A549 (cell line): Measurements from ENCODE around the gene USP17L24.
"Not testable (repeated sequence)": the region's sequence is repeated elsewhere in the genome, so short reads cannot be mapped to it uniquely, and the experiment has no call there.

Experiments
- BHLHE40 ChIP-seq: IDR thresholded peaks from 2 replicates; pipeline ENCODE4 v1.6.1; 2012; ENCODE audit warnings: low read depth, low read length, inconsistent platforms
- CBX8 ChIP-seq: fragments of 200-600 bp; sonication (generic); IDR thresholded peaks from 2 replicates; pipeline ENCODE4 v1.6.1; 2016
- CHD2 ChIP-seq: fragments of 150-350 bp; IDR thresholded peaks from 2 replicates; pipeline ENCODE4 v1.6.1; 2014; ENCODE audit warnings: low read length; ENCODE audit not compliant: partially characterized antibody
- MAZ ChIP-seq: fragments of 150-350 bp; IDR thresholded peaks from 2 replicates; pipeline ENCODE4 v1.6.1; 2014; ENCODE audit warnings: antibody characterized with exemption, low read depth, low read length, borderline replicate concordance
- NFE2L2 ChIP-seq: fragments of 150-350 bp; conservative IDR thresholded peaks from 2 replicates; pipeline ENCODE4 v1.6.1; 2014; ENCODE audit warnings: low read length
- NR3C1 ChIP-seq: fragments of >200 bp; sonication (Bioruptor Twin); formaldehyde crosslinking; IDR thresholded peaks from 3 replicates; pipeline ENCODE4 v1.6.1; 2017
- POLR2A ChIP-seq: IDR thresholded peaks from 2 replicates; pipeline ENCODE4 v1.6.1; 2012; ENCODE audit warnings: mild to moderate bottlenecking, low read length
- POLR2AphosphoS2 ChIP-seq: conservative IDR thresholded peaks from 2 replicates; pipeline ENCODE4 v1.6.1; 2012; ENCODE audit warnings: low read length, improper control_type of control experiment, inconsistent platforms
- RAD21 ChIP-seq, 2 experiments: fragments of >200 bp in 1 of 2; sonication (Bioruptor Twin) in 1 of 2; formaldehyde crosslinking in 1 of 2; IDR thresholded peaks in 1 of 2; conservative IDR thresholded peaks in 1 of 2; 2 replicates in 1 of 2; 3 replicates in 1 of 2; pipeline ENCODE4 v1.6.1; 2012 to 2018; ENCODE audit warnings: inconsistent platforms in 1 of 2
- TF ChIP-seq, protein P1 (sequence below): fragments of 450-650 bp; IDR thresholded peaks from 2 replicates; pipeline ENCODE4 v1.6.1; 2014; ENCODE audit warnings: antibody characterized with exemption
- TF ChIP-seq, protein P2 (sequence below): fragments of >200 bp; sonication (Bioruptor Twin); formaldehyde crosslinking; IDR thresholded peaks from 3 replicates; pipeline ENCODE4 v1.5.1; 2016
- TF ChIP-seq, protein P3 (sequence below): fragments of 250-450 bp; sonication (Bioruptor Pico); IDR thresholded peaks from 2 replicates; pipeline ENCODE4 v1.5.0; 2020; ENCODE audit warnings: low read depth, mild to moderate bottlenecking, moderate library complexity
- TF ChIP-seq, protein P4 (sequence below): fragments of >200 bp; sonication (Bioruptor Twin); formaldehyde crosslinking; IDR thresholded peaks from 3 replicates; pipeline ENCODE4 v1.6.1; 2016
- TF ChIP-seq, protein P5 (sequence below): fragments of 200-600 bp; sonication (generic); IDR thresholded peaks from 2 replicates; pipeline ENCODE4 v1.6.1; 2016; ENCODE audit warnings: antibody characterized with exemption, mild to moderate bottlenecking, moderate library complexity

DNA sequence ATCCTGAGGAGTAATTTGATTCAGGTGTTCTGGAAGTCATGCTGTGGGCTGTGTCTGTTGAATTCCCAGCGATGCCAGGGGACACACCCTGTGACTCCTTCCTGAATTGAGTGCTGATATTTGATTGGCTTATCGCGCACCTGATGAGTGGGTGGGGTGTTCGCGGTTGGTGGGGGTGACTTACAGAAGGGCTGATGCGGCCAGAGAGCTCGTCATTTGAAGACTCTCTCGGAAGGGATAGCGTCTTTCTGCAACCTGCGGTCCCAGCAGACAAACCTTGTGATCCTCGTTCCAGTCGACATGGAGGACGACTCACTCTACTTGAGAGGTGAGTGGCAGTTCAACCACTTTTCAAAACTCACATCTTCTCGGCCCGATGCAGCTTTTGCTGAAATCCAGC is 23.6 kb downstream of the USP17L24 start, which contains the start of gene USP17L28:
- TF ChIP-seq CHD2; NR3C1; POLR2A; RAD21 (conservative IDR thresholded peaks at IDR 0.05 in 1 of 2, IDR thresholded peaks at IDR 0.05 in 1 of 2); BHLHE40; MAZ; NFE2L2; CBX8; POLR2AphosphoS2: not testable (repeated sequence)
- TF ChIP-seq, protein P1, sequence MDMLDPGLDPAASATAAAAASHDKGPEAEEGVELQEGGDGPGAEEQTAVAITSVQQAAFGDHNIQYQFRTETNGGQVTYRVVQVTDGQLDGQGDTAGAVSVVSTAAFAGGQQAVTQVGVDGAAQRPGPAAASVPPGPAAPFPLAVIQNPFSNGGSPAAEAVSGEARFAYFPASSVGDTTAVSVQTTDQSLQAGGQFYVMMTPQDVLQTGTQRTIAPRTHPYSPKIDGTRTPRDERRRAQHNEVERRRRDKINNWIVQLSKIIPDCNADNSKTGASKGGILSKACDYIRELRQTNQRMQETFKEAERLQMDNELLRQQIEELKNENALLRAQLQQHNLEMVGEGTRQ = not testable (repeated sequence)
- TF ChIP-seq, protein P2, sequence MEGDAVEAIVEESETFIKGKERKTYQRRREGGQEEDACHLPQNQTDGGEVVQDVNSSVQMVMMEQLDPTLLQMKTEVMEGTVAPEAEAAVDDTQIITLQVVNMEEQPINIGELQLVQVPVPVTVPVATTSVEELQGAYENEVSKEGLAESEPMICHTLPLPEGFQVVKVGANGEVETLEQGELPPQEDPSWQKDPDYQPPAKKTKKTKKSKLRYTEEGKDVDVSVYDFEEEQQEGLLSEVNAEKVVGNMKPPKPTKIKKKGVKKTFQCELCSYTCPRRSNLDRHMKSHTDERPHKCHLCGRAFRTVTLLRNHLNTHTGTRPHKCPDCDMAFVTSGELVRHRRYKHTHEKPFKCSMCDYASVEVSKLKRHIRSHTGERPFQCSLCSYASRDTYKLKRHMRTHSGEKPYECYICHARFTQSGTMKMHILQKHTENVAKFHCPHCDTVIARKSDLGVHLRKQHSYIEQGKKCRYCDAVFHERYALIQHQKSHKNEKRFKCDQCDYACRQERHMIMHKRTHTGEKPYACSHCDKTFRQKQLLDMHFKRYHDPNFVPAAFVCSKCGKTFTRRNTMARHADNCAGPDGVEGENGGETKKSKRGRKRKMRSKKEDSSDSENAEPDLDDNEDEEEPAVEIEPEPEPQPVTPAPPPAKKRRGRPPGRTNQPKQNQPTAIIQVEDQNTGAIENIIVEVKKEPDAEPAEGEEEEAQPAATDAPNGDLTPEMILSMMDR = not testable (repeated sequence)
- TF ChIP-seq, protein P3, sequence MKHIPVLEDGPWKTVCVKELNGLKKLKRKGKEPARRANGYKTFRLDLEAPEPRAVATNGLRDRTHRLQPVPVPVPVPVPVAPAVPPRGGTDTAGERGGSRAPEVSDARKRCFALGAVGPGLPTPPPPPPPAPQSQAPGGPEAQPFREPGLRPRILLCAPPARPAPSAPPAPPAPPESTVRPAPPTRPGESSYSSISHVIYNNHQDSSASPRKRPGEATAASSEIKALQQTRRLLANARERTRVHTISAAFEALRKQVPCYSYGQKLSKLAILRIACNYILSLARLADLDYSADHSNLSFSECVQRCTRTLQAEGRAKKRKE (CRISPR knock-in tag) = not testable (repeated sequence)
- TF ChIP-seq, protein P4, sequence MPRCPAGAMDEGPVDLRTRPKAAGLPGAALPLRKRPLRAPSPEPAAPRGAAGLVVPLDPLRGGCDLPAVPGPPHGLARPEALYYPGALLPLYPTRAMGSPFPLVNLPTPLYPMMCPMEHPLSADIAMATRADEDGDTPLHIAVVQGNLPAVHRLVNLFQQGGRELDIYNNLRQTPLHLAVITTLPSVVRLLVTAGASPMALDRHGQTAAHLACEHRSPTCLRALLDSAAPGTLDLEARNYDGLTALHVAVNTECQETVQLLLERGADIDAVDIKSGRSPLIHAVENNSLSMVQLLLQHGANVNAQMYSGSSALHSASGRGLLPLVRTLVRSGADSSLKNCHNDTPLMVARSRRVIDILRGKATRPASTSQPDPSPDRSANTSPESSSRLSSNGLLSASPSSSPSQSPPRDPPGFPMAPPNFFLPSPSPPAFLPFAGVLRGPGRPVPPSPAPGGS = not testable (repeated sequence)
- TF ChIP-seq, protein P5, sequence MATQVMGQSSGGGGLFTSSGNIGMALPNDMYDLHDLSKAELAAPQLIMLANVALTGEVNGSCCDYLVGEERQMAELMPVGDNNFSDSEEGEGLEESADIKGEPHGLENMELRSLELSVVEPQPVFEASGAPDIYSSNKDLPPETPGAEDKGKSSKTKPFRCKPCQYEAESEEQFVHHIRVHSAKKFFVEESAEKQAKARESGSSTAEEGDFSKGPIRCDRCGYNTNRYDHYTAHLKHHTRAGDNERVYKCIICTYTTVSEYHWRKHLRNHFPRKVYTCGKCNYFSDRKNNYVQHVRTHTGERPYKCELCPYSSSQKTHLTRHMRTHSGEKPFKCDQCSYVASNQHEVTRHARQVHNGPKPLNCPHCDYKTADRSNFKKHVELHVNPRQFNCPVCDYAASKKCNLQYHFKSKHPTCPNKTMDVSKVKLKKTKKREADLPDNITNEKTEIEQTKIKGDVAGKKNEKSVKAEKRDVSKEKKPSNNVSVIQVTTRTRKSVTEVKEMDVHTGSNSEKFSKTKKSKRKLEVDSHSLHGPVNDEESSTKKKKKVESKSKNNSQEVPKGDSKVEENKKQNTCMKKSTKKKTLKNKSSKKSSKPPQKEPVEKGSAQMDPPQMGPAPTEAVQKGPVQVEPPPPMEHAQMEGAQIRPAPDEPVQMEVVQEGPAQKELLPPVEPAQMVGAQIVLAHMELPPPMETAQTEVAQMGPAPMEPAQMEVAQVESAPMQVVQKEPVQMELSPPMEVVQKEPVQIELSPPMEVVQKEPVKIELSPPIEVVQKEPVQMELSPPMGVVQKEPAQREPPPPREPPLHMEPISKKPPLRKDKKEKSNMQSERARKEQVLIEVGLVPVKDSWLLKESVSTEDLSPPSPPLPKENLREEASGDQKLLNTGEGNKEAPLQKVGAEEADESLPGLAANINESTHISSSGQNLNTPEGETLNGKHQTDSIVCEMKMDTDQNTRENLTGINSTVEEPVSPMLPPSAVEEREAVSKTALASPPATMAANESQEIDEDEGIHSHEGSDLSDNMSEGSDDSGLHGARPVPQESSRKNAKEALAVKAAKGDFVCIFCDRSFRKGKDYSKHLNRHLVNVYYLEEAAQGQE = not testable (repeated sequence)
